T1000 (cell line): ENCODE measurements around the gene GALNT13.

ENCODE experiments used
- DNase-seq: peaks from one replicate; lab custom pipeline; 2025; ENCODE audit warnings: mixed read lengths; lab: John Stamatoyannopoulos, UW

The GALNT13 gene

GRCh38 chr2:154480521-154480920 lies 608.8 kb downstream of the GALNT13 start:
- no peak for DNase-seq

DNA sequence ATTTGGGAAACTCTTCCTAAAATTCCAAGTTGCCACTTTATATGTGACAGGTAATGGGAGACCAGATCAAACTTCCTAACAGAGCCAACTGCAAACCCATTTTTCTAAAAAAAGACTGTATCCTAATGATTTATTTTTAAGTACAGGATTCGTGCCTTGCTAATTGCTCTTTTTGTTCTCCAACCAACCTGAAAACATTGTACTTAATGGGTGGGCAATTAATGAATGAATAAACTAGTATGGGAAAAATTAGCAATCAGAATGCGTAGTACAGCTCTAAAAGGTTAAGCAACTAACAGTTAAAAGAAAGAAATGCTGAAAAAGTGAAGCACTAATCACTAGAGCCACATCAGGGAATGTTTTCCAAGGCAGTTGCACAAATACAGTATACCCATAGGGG lies 609.6 kb downstream of the GALNT13 start:
- no peak for DNase-seq

GRCh38 chr2:154484338-154485099 lies 612.8 kb downstream of the GALNT13 start:
- no peak for DNase-seq

DNA sequence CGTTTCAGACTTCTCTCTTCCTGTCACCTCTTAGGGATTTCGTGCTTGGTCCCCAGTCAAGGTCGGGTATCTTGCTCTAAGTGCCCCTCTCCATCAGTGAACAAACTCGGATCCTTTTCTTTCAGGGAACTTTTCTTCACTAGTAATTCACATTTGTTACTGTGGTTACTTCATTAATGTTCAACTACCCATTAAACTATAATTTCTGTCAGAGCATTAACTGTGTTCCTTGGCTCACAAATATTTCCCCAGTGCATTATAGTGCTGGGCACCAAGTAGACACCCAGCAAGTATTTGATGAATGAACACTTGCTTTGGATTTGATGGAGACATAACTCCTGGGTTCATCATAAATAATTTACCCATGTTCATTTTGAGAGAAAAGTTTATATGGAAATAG lies 617.1 kb downstream of the GALNT13 start:
- no peak for DNase-seq

GRCh38 chr2:154489266-154489858 lies 617.6 kb downstream of the GALNT13 start:
- DNase-seq, result no peak

GRCh38 chr2:154490530-154490929 lies 618.8 kb downstream of the GALNT13 start:
- no peak for DNase-seq

- no peak for DNase-seq
Measured at GRCh38 chr2:154495455-154495868, 623.7 kb downstream of the GALNT13 start.

- no peak for DNase-seq
Measured at GRCh38 chr2:154497019-154497418, 625.3 kb downstream of the GALNT13 start.
